Fibroblast of skin of right biceps (primary cell): ENCODE data around the gene NCF2.
"Not testable (repeated sequence)": the region's sequence is repeated elsewhere in the genome, so short reads cannot be mapped to it uniquely, and the experiment has no call there.

Experiments
- DNase-seq: peaks from one replicate; pipeline ENCODE4 v3.0.0-alpha.2; 2013

The NCF2 gene, protein sequence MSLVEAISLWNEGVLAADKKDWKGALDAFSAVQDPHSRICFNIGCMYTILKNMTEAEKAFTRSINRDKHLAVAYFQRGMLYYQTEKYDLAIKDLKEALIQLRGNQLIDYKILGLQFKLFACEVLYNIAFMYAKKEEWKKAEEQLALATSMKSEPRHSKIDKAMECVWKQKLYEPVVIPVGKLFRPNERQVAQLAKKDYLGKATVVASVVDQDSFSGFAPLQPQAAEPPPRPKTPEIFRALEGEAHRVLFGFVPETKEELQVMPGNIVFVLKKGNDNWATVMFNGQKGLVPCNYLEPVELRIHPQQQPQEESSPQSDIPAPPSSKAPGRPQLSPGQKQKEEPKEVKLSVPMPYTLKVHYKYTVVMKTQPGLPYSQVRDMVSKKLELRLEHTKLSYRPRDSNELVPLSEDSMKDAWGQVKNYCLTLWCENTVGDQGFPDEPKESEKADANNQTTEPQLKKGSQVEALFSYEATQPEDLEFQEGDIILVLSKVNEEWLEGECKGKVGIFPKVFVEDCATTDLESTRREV

DNA sequence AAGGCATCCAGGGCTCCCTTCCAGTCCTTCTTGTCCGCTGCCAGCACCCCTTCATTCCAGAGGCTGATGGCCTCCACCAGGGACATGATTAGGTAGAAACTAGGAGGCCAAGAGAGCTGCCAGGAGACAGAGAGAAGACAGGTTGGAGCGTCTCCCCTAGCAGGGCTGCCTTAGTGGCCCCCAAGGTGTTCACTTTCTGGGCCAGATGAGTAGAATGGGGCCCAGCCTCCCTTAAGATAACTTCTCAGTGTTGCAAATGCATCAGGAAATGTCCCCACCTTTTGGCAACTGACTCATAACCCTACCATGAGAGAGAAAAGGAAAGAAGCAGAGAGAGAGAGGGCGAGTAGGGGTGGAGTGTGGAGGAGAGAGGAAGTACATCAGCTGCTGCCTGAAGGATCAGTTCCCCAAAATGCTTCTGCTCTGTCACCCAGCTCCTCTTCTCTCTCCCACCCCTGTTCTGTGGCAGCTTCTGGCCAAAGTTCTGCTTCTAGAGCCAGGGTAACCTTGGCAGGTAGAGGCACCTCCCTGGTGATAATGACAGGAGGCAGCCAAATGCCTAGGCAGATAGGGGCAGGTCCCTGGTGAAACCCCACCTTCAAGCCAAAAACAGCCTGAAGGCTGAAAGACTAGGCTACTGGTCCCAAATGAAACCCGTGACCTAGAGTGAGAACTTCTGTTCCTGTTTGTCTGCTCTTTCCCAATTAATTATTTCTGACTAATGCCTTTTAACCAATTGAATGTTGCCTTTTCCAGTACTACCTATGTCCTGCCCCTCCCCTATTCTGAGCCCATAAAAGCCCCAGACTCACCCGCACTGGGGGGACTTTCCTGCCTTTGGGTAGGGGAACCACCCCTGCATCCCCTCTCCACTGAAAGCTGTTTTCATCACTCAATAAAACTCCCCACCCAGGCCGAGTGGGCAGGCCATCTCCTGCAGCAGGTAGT is at the start of gene NCF2:
Gene NCF2 (minus strand): TSS at position 216 of the 948 bp plus-strand sequence. CDS start 130 bp downstream, at position 86.
- DNase-seq: peak; percentile 35

DNA sequence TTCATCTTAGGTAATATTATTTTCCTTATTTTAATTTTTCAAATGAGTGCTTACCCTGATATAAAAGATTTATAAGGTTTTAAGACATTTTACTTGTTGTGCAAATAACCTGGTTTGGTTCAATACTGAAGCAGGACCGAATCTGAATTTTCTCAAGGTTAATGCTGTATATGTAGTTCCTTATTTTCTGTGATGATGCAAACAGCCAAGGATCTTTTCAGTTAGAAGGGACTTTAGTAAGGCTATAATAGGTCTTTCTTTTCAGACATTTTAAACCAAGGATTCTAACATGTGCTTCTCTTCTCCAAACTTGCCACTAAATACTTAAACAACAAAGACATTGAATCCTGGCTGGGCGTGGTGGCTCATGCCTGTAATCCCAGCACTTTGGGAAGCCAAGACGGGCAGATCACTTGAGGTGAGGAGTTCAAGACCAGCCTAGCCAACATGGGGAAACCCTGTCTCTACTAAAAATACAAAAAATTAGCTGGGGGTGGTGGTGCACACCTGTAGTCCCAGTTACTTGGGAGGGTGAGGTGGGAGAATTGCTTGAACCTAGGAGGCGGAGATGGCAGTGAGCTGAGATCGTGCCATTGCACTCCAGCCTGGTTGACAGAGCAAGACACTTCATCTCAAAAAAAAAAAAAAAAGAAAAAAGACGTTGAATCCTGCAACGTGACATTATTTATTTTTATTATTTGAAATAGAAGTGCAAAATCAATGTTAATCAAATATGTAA is 48.6 kb upstream of the NCF2 start:
- DNase-seq: no peak

DNA sequence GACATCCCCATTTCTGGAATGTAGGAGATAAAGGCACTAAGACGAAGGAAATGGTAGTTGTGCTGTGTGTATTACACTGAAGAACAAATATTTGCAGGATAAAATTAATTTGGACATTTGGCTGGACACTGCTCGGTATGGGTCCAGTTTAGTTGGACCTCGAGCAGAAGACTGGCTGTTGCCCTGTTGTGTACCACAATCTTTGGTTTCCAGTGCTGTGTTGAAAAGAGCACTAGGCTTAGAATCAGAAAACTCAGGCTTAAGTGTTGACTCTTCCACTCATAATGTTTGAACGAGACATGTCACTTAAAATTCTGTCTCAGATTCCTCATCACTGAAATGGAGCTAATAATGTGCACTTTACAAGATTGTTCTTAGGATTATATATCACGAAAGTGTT is 46.5 kb upstream of the NCF2 start:
- DNase-seq: no peak

DNA sequence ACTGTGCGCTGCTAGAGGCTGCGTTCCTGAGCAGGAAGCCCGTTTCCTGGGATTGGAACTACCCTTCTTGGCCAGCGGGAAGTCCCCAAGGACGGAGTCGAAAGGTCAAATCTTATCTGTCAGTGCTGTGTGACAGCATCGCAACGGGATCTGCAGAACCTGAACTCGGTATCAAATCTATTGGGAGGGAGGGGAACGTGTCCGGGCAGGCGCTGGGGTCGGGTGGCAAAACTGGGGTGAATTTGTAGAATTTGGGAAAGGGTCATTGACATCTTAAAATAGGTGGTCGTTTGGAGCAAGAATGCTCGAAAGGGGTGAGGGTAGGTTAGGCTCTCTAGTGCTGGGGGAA is 46.0 kb upstream of the NCF2 start:
- no peak for DNase-seq

DNA sequence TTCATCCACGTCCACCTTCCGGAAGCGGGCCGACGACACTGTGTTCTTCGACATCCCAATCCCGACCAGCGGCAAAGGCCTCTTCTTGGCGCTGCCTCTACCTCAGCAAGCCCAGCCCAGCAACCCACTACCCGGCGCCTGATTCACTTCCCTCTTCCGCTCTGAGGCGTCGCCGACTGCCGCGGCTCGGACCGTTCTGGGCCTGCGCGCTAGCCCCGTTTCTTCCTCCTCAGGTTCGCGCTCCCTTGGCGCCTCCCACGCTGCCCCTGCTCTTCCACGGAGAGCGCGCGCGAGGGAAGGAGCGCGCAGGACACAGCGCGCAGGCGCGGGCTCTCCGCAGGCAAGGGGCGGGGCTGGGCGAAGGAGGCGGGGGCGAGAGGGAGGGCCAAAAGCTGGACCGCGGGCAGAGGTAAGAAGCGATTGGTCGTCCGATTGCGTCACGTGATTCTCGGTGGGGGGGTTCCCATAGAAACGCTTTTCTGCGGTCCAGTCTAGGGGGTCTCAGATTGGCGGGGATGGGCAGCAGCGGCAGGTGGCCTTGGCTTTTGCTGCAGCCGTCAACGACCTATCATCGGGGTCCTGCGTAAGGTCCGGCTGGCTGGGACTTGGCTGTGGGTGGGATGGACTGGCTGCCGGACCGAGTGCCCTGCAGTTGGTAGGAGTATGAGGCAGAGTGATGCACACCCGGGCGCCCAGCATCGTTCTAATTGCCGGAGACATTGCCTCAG is 45.5 kb upstream of the NCF2 start, which contains the start of gene ARPC5:
Gene ARPC5 (minus strand): TSS at position 178 of the 728 bp plus-strand sequence. CDS start 124 bp downstream, at position 54.
- peak; percentile 98 for DNase-seq

DNA sequence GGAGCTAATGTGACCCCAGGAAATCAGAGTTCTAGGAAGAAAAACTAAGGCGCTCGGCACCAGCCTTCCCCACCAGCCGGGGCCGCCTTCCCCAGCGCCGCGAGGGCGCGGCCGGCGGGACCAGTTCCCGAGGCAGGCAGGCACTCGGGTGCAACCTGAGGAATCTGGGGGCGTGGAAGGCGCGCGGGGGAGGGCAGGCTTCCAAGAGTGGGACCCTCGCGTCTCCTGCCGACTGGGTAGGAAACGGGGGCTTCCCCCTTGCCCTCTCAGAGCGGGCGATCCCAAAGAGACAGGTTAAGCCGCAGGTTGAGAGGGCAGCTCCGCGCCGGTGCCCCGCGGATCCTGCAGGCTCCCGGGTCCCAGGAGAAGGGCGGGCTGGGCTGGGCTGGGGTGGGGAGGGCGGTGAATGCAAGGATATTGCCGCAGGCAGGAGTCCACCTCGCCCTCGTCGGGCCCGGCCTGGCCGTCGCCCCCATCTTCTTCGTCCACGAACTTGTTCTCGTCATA is 44.9 kb upstream of the NCF2 start:
- peak; percentile 36 for DNase-seq

DNA sequence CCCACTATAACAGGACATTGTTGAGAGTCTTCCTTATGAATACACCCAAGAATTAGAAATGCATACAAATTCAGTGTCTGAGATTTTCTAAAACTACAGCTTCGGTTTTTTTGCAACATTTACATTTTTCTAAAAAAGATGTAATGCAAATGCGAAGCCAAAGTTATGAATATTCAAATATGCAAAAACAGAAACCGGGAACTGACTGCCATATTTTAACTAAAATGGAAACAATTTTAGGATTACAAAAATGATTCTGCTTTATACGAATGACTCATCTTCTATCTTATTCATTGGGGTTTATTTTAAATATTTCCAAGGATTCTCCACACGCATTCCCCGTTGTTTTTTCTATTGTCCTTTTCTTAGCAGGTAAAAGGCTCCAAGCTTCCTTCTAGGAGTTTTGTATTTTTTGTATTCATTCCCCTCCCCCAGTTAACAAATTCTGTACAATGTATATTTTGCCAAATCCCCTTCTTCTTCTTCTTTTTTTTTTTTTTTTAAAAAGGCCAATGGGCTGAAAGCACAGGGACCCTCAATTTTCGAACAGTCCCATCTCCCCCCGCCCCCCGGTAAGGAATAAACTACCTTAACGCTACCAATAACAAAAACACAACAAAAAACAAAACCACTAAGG is 44.3 kb upstream of the NCF2 start:
- DNase-seq: no peak

DNA sequence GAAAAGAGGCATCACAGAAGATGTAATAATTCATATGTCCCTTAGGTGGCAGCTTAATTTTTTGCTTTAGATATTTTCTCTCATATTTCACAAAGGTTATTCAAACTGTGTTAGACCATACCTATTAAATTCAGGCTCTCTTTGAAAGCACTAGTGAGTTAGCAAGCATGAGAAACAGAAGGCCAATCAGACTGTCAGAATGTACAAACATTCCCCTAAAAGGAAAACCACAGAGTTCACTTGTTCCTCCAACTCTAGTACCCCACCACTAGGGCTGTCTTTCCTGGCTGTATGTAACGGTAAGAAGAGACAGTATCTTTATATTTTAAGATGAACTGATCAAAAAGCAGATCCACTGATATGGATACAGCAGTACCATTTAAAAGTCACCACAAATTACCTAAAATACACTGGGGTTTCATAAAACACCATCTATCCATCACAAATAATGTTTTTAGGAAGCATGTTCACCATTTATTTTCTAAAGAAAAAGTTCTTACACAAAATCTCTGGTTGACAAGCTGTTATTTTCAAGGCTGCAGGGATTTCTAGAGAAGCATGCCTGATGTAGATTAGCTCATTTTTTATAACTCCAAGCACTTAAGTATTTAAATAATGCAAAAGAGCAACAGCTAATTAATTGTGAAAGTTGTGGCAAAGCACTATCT is 43.6 kb upstream of the NCF2 start:
- peak; percentile 93 for DNase-seq

DNA sequence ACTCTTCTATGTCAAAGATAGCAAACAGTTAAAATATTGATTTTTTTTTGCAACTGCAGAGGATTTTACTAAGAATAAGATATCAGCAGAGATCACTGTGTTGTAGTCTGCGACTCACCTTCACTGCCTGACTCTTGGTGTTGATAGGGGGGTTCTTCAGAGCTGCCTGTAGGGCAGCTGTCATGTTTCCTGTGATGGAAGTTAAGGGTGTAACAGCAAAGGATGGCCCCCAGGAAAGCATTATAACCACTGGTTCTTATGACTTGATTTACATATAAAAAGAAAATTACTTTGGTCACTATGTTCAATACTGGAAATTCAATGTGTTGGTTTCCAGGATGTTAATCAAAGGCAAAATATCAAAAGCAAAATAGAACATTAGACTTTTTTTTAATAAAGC is 42.7 kb upstream of the NCF2 start:
- peak; percentile 30 for DNase-seq

DNA sequence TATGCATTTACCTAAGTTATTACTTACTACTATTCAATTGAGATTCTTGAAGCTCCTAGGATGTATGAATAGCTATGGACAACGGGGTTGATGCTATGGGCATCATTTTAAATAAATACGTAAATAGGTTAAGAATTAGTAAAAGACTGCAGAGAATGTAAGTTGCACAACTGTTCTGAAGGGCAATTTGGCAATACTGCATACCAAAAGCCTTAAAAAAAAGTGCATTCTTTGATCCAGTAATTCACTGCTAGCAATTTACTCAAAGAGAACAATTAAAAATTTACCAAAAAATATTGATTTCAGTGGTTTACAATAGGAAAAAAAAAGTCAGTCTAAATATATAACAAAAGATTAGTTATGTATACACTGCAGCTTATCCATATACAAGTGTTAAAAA is 41.9 kb upstream of the NCF2 start:
- DNase-seq: peak; percentile 62

DNA sequence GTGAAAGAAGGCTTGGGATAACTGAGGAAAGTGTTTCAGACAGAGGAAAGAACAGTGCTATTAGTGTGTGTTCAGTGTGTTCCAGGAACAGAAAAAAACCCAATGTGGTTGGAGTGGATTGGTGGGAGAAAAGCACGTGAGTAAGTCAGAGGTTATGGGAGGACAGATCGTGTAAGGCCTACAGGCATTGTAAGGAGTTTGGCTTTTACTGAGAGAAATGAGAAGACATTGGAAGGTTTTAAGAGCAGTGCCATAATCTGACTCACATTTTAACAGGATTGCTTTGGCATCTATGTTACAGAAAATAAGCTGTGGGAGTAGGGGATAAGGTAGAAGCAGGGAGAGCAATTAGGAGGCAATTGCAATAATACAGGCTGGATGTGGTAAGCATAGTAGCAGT is 40.5 kb upstream of the NCF2 start:
- DNase-seq: no peak

DNA sequence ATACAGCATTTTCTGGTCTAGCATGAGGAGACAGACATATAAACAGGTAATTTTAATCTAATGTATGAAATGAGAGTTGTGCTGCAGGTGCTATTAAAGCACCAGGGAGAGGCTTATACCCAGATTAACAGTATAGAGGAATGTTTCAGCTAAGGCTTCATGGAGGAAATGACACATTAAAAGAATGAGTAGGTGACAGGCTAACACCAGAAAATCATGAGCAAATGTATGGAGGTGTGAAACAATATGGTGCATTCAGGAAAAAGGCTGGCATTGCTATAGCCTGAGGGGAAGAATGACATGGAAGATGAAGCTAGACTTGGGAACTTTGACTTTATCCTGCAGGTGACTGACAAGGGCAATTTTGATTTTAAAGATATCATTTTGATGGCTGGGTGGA is 38.3 kb upstream of the NCF2 start:
- no peak for DNase-seq

DNA sequence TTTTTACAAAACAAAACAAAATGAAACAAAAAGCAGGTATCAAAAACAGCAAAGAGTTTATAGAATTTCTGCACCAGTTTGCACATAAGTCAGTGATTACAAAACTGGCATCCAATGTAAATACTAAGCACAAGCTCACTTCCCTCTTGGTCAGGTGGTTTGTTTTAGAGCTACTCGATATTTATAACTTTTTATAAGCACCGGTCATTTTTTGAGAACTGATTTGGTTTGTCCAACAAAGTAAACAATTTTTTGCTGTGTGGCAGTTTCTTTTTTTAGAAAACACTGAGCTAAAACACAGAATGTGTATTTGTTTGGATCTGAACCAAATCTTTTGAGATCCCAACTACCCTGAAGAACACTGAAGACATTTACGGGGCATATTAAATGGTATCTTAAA is 36.0 kb upstream of the NCF2 start:
- DNase-seq: not testable (repeated sequence)

DNA sequence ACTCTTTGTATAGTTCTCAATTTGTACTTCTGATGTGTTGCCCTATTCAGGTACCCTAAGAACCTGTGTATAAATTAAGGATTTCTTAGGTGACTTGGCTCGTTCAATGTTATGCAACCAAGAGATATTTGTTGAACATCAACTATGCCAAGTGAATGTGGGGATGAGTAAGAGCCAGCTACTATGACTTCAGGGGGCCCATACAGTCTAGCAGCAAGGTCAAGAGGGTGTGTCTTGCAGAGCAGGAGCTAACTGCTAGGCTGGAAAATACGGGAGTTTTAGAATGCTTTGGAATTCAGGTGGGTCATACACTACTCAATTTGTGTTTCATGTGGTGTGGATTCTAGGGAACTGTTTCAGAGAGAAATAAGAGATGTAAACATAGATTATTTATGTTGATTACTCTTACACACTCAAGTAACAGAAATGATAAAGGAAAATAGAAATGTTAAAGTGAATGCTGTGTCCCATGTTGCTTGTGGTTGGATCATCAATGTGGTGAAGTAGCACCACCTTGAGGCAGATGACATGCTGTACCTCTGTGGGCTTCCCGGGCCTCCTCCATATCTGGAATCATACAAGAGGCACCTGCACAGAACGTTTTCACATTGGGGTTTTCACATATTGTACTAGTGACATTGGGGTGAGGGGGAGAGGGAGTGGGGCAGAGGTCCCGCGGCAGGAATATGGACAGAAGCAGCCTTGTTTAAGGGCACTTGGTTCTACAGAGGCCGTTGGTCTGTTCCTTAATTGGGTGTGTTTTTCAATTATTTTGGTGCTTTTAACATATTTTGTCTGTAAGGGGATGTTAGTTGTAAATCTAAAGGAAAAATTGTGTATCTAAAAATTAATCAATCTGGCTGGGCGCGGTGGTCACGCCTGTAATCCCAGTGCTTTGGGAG is 32.9 kb upstream of the NCF2 start:
- DNase-seq: peak; percentile 65

DNA sequence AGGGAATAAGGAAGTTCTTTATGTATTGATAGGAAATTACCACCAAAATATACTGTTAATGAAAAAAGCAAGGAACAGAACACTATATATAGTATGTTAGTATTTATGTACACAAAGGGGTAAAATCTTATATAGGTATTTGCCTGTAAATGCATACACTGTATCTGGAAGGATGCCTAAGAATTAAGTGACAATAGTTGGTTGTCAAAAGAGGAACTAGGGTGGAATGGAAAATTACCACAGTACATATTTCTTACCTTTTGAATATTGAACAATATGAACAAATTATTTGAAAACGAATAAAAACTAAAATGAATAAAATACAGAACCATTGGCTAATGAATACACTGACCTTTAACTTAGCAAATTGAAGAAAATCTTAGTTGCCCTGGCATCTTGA is 31.8 kb upstream of the NCF2 start:
- DNase-seq: no peak

DNA sequence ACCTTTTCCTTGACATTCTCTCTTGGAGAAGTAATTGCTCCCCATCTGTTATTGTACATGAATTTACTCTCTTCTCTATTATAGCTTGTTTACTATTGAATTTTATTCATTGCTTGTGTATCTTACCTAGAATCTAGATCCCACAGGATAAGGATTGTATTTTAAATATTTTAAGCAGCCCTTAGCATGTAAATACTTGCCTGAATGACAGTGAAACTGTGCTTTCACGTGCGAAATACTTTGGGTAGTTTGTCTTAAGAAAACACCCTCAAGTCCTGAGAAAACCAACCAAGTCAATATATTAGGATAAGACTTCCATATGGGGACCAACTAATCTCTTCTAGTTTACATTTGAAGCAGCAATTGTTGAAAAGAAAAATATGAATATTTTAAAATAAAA is 30.1 kb upstream of the NCF2 start:
- no peak for DNase-seq

DNA sequence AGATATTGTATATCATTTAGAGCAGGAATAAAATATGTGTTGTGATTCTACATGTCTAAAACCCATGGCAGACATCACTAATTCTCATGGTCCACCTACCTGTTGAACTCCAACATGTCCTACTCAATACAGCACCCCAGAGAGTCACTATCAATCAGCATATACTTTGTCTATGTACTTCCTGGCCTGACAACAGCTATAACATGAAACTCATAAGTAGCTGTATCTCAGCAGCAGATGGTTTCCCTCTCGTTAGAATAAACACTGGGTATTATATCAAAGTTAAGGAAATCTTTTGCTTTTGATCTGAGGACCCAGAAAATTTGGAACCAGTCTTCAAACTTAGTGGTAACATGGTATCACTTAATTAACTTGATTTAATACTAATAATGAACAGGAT is 29.5 kb upstream of the NCF2 start:
- no peak for DNase-seq

DNA sequence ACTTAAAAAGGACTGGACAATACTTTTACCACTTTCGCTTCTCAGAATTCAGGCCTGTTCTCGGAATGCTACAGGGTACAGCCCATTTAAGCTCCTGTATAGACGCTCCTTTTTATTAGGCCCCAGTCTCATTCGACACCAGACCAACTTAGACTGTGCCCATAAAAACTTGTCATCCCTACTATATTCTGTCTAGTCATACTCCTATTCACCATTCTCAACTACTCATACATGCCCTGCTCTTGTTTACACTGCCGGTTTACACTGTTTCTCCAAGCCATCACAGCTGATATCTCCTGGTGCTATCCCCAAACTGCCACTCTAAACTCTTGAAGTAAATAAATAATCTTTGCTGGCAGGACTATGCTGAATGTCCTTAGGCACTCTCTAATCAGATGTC is 27.9 kb upstream of the NCF2 start:
- not testable (repeated sequence) for DNase-seq

DNA sequence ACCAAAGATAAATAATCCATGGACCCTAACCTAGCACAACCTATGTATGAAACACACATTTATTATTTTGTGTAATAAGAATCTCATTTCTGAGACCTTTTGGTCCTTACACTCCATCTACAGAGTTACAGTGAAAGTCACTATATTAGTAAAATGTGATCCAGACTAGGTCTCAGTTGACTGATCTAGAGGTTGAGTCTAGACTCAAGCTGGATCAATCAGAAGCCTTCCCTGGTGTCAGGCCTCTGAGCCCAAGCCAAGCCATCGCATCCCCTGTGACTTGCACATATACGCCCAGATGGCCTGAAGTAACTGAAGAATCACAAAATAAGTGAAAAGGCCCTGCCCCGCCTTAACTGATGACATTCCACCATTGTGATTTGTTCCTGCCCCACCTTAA is 22.7 kb upstream of the NCF2 start:
- not testable (repeated sequence) for DNase-seq

DNA sequence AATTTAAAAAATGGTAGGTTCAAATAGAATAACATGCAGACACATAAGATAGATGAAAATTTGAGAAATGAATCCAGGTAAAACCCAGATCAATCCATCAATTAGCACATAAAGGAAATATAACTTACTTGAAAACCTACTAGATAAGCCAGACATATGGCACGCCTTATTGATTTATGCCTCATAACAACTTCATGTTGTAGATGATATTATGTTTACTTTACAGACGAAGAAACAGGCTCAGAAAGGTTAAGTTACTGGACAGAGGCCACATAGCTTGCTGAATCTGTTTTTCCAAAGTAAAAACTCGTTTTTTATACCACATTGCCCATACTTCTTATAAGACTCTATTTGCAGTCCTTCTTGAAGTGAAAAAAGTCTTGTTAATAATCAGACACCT is 22.1 kb upstream of the NCF2 start:
- DNase-seq: no peak
